Liver (tissue), 9 donors: ENCODE data around the gene NUTM1. TPM values are rescaled to one million over a fixed set of nuclear protein-coding genes. Genes with fewer than 3 reads are reported as not detected.
A peak's percentile ranks its signal among the peaks of the same experiment; 100 is the strongest.

Experiments used
- DNase-seq: peaks from one replicate; pipeline ENCODE4 v3.0.0-alpha.2; 2017; ENCODE audit warnings: low spot score
- H3K27ac ChIP-seq, 2 donors: one replicate each; pipeline ENCODE4 v1.7.0; 2013; ENCODE audit warnings: inconsistent platforms in 2 of 2, low read length in 2 of 2, control low read depth in 1 of 2, low read depth in 1 of 2, mild to moderate bottlenecking in 1 of 2
- H3K27me3 ChIP-seq, 4 donors: one replicate each; pipeline versions ENCODE4 v1.6.1 to v1.7.0; 2013; ENCODE audit warnings: low read length in 3 of 4, inconsistent platforms in 1 of 4, mild to moderate bottlenecking in 1 of 4, moderate library complexity in 1 of 4; ENCODE audit not compliant: control insufficient read depth in 4 of 4, insufficient read depth in 4 of 4
- H3K36me3 ChIP-seq, 4 donors: one replicate each; pipeline versions ENCODE4 v1.6.1 to v1.7.0; 2013; ENCODE audit warnings: low read length in 3 of 4, mild to moderate bottlenecking in 3 of 4, low read depth in 1 of 4, moderate library complexity in 1 of 4; ENCODE audit not compliant: control insufficient read depth in 4 of 4, insufficient read depth in 3 of 4
- H3K4me1 ChIP-seq, 4 donors: one replicate each; pipeline versions ENCODE4 v1.6.1 to v1.7.0; 2013; ENCODE audit warnings: low read length in 3 of 4, mild to moderate bottlenecking in 3 of 4, moderate library complexity in 1 of 4; ENCODE audit not compliant: control insufficient read depth in 4 of 4, insufficient read depth in 4 of 4
- H3K4me3 ChIP-seq, 3 donors: one replicate each; pipeline versions ENCODE4 v1.6.1 to v1.7.0; 2013; ENCODE audit warnings: low read length in 3 of 3, control low read depth in 1 of 3, low read depth in 1 of 3, mild to moderate bottlenecking in 1 of 3
- H3K9ac ChIP-seq, 2 donors: one replicate each; pipeline ENCODE4 v1.7.0; 2013; ENCODE audit warnings: low read length in 2 of 2, mild to moderate bottlenecking in 2 of 2, moderate library complexity in 2 of 2, control low read depth in 1 of 2, low read depth in 1 of 2
- H3K9me3 ChIP-seq, 4 donors: one replicate each; pipeline versions ENCODE4 v1.6.1 to v1.7.0; 2013; ENCODE audit warnings: low read length in 3 of 4; ENCODE audit not compliant: control insufficient read depth in 4 of 4
- EGR1 ChIP-seq, 2 donors: IDR thresholded peaks; 2 replicates each; pipeline ENCODE4 v1.6.1; 2016 to 2018; ENCODE audit warnings: antibody characterized with exemption in 2 of 2, low read depth in 2 of 2
- FOXA1 ChIP-seq: IDR thresholded peaks from 2 replicates; pipeline ENCODE4 v1.6.1; 2016; ENCODE audit warnings: antibody characterized with exemption
- FOXA2 ChIP-seq: IDR thresholded peaks from 2 replicates; pipeline ENCODE4 v1.6.1; 2016; ENCODE audit warnings: antibody characterized with exemption
- GABPA ChIP-seq, 2 donors: IDR thresholded peaks in 1 of 2; conservative IDR thresholded peaks in 1 of 2; 2 replicates each; pipeline ENCODE4 v1.6.1; 2016; ENCODE audit warnings: antibody characterized with exemption in 2 of 2, mild to moderate bottlenecking in 1 of 2, moderate library complexity in 1 of 2
- HNF4A ChIP-seq, 2 donors: conservative IDR thresholded peaks; 2 replicates each; pipeline ENCODE4 v1.6.1; 2016; ENCODE audit warnings: antibody characterized with exemption in 2 of 2, mild to moderate bottlenecking in 2 of 2
- HNF4G ChIP-seq: IDR thresholded peaks from 2 replicates; pipeline ENCODE4 v1.6.1; 2016; ENCODE audit warnings: antibody characterized with exemption
- JUND ChIP-seq, 2 donors: IDR thresholded peaks; 2 replicates each; pipeline ENCODE4 v1.6.1; 2016; ENCODE audit warnings: antibody characterized with exemption in 2 of 2
- NR2F2 ChIP-seq: IDR thresholded peaks from 2 replicates; pipeline ENCODE4 v1.6.1; 2016; ENCODE audit warnings: antibody characterized with exemption
- RAD21 ChIP-seq, 2 donors: IDR thresholded peaks; 2 replicates each; pipeline ENCODE4 v1.6.1; 2016; ENCODE audit warnings: antibody characterized with exemption in 2 of 2, mild to moderate bottlenecking in 2 of 2
- REST ChIP-seq: IDR thresholded peaks from 2 replicates; pipeline ENCODE4 v1.6.1; 2016; ENCODE audit warnings: antibody characterized with exemption, mild to moderate bottlenecking
- RXRA ChIP-seq, 2 donors: IDR thresholded peaks; 2 replicates each; pipeline ENCODE4 v1.6.1; 2017 to 2018; ENCODE audit warnings: antibody characterized with exemption in 2 of 2, mild to moderate bottlenecking in 1 of 2
- SP1 ChIP-seq: IDR thresholded peaks from 2 replicates; pipeline ENCODE4 v1.6.1; 2018; ENCODE audit warnings: antibody characterized with exemption, mild to moderate bottlenecking
- TAF1 ChIP-seq: conservative IDR thresholded peaks from 2 replicates; pipeline ENCODE4 v1.6.1; 2016; ENCODE audit warnings: antibody characterized with exemption, mild to moderate bottlenecking
- YY1 ChIP-seq: IDR thresholded peaks from 2 replicates; pipeline ENCODE4 v1.6.1; 2016; ENCODE audit warnings: antibody characterized with exemption, mild to moderate bottlenecking
- WGBS: extraction: QIAGEN DNeasy Blood & Tissue Kit; methylation state at CpG from one replicate; pipeline ENCODE4 v1.1.7; 2013; 5-methylcytosine and 5-hydroxymethylcytosine counted together
- polyA plus RNA-seq, 2 donors: library from polyadenylated mRNA; stranded (reverse) in 1 of 2; unstranded in 1 of 2; fragments of 200-250 nt in 1 of 2; fragments of >200 nt in 1 of 2; fragmentation: Nextera tagmentation in 1 of 2; extraction: Ambion mirVana in 1 of 2; gene quantifications; one replicate each; pipeline versions ENCODE4 v1.2.1 to v1.2.3, GENCODE V29; 2013 to 2015
- total RNA-seq, 2 donors: library from RNA; depleted of rRNA; stranded (reverse); fragments of >200 nt; gene quantifications; one replicate each; pipeline ENCODE4 v1.2.3, GENCODE V29; 2014
- TF ChIP-seq, protein P1 (sequence below): IDR thresholded peaks from 2 replicates; pipeline ENCODE4 v1.6.1; 2016; ENCODE audit warnings: antibody characterized with exemption
- TF ChIP-seq, protein P2 (sequence below): fragments of 150-350 bp; IDR thresholded peaks from 2 replicates; pipeline ENCODE4 v1.5.1; 2017; ENCODE audit warnings: improper control_type of control experiment, low read depth, low read length; ENCODE audit not compliant: missing input control
- TF ChIP-seq, protein P3 (sequence below): IDR thresholded peaks from 2 replicates; pipeline ENCODE4 v1.6.1; 2016; ENCODE audit warnings: antibody characterized with exemption
- TF ChIP-seq, protein P4 (sequence below): IDR thresholded peaks from 2 replicates; pipeline ENCODE4 v1.6.1; 2016; ENCODE audit warnings: antibody characterized with exemption
- donor health status: healthy.
- donor health status: healthy.
- donor health status: healthy.
- donor health status: healthy.
- donor health status: healthy.

The NUTM1 gene
- total RNA-seq (not detected), polyA plus RNA-seq (not detected)

GRCh38 chr15:34342737-34343575, at the start of gene NUTM1, which contains the start of gene NOP10:
Gene NUTM1, plus strand, starts transcription at chr15:34343315. Its CDS starts 382 bp downstream, at chr15:34343697.
Gene NOP10, minus strand, starts transcription at chr15:34343136. Its CDS starts 63 bp downstream, at chr15:34343073.
- DNase-seq = peak; percentile 96
- Histone ChIP-seq H3K4me1 (peaks cover 0 to 8% (median 6%) of the 10 kb centered on the region in 4 donors), H3K4me3 (peak within 1 kb of the TSS; percentile 71 to 93 (median 93)), H3K27ac (peak within 1 kb of the TSS; percentile 80 to 82), H3K36me3 (peaks cover 0 to 6% (median 1%) of the 10 kb centered on the region in 4 donors), H3K9ac (peak within 1 kb of the TSS; percentile 7 to 88), H3K27me3 (peaks cover 0 to 2% (median 0%) of the 10 kb centered on the region in 4 donors), H3K9me3 (no peaks in the 10 kb centered on the region)
- TF ChIP-seq NR2F2 = peak; percentile 17
- peak; percentile 77 for TF ChIP-seq YY1
- TF ChIP-seq EGR1 (IDR thresholded peaks at IDR 0.05; ENCODE audit: low read depth in 2 of 2) = peak; percentile 79 to 93
- TF ChIP-seq FOXA1 = peak; percentile 49
- TF ChIP-seq SP1 = peak; percentile 52
- TF ChIP-seq, protein P1, sequence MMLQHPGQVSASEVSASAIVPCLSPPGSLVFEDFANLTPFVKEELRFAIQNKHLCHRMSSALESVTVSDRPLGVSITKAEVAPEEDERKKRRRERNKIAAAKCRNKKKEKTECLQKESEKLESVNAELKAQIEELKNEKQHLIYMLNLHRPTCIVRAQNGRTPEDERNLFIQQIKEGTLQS = no peak
- TF ChIP-seq FOXA2 = no peak
- TF ChIP-seq, protein P2, sequence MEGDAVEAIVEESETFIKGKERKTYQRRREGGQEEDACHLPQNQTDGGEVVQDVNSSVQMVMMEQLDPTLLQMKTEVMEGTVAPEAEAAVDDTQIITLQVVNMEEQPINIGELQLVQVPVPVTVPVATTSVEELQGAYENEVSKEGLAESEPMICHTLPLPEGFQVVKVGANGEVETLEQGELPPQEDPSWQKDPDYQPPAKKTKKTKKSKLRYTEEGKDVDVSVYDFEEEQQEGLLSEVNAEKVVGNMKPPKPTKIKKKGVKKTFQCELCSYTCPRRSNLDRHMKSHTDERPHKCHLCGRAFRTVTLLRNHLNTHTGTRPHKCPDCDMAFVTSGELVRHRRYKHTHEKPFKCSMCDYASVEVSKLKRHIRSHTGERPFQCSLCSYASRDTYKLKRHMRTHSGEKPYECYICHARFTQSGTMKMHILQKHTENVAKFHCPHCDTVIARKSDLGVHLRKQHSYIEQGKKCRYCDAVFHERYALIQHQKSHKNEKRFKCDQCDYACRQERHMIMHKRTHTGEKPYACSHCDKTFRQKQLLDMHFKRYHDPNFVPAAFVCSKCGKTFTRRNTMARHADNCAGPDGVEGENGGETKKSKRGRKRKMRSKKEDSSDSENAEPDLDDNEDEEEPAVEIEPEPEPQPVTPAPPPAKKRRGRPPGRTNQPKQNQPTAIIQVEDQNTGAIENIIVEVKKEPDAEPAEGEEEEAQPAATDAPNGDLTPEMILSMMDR = peak; percentile 95
- TF ChIP-seq, protein P3, sequence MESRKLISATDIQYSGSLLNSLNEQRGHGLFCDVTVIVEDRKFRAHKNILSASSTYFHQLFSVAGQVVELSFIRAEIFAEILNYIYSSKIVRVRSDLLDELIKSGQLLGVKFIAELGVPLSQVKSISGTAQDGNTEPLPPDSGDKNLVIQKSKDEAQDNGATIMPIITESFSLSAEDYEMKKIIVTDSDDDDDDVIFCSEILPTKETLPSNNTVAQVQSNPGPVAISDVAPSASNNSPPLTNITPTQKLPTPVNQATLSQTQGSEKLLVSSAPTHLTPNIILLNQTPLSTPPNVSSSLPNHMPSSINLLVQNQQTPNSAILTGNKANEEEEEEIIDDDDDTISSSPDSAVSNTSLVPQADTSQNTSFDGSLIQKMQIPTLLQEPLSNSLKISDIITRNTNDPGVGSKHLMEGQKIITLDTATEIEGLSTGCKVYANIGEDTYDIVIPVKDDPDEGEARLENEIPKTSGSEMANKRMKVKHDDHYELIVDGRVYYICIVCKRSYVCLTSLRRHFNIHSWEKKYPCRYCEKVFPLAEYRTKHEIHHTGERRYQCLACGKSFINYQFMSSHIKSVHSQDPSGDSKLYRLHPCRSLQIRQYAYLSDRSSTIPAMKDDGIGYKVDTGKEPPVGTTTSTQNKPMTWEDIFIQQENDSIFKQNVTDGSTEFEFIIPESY = no peak
- TF ChIP-seq REST = no peak
- TF ChIP-seq HNF4G = no peak
- TF ChIP-seq RAD21 (IDR thresholded peaks at IDR 0.05) = peak; percentile 87 to 91
- TF ChIP-seq GABPA (IDR thresholded peaks at IDR 0.05 in 1 of 2, conservative IDR thresholded peaks at IDR 0.05 in 1 of 2) = peak; percentile 88 to 97
- peak; percentile 32 for TF ChIP-seq TAF1
- TF ChIP-seq, protein P4, sequence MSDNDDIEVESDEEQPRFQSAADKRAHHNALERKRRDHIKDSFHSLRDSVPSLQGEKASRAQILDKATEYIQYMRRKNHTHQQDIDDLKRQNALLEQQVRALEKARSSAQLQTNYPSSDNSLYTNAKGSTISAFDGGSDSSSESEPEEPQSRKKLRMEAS = peak; percentile 98
- no peak for TF ChIP-seq HNF4A (conservative IDR thresholded peaks at IDR 0.05)
- peak; percentile 27 to 33 for TF ChIP-seq RXRA (IDR thresholded peaks at IDR 0.05)
- TF ChIP-seq JUND (IDR thresholded peaks at IDR 0.05) = peak in 1 of 2 donors; percentile 40
- WGBS = 2% methylated on average over 38 of the region's 38 CpGs
